GM21447 (cell line): ENCODE results near the gene ZNF84.

Experiments used
- ATAC-seq: cut with Tn5 transposase; IDR thresholded peaks from one replicate; pipeline ENCODE4 v1.9.1; 2021; ENCODE audit not compliant: unreplicated experiment

The ZNF84 gene

DNA sequence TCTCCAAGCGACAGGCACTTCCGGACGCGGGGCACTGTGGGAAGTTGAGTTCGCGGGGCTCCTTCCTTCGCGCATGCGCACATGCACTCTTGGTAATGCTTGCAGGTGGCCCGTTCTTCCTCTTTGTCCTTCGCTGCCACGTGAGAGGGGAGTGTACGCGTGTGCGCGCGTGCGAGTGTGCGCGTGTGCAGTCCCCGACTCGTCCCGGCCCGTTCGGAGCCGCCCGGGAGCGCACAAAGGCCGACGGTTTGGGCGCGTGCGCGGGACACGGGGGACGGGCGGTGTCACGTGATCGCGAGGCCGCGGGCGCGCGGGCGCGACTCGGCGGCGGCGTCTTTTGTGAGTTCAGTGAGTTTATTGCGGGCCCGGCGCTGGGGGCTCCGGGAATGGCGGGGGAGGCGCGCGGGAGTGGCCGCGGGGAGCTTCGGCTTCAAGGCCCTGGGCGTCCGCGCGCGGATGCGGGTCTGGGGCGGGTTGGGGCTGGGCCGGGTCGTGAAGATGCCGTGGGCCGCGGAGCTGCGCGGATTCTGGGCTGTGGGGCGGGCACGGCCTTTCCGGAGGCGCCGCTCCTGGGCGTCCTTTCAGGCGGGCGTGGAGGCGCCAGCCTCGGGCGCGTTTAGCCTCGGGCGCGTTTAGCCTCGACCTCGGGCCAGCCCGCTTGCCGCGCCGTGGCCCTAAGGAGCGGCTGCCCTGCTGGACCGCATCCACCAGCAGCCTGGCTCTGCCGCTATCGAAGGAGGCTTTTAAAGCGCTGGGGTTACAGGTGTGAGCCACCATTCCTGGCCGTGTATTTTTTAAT lies at the start of gene ZNF84:
ZNF84 (plus strand) TSS at position 303 of the 799 bp plus-strand sequence. CDS start 3,959 bp downstream, outside the sequence.
- ATAC-seq, result peak; percentile 91

DNA sequence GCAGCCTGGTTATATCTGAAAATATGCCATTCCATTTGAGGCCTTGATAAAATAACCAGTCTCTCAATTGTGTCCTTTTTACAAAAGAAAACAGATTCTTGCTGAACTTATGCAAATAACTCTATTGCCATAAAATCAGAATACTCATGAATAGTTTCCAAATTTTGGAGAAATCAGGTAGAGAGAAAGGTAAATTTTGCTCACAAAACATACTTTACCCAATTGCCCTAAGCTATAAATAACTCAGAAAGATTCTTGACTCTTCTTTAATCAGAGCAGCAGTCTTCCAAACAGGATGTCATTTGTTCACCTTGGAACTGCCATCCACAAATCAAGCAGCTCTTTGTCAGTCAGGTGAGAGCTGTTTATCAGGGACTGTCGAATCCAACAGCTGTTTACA lies 38.6 kb upstream of the ZNF84 start:
- no peak for ATAC-seq

- no peak for ATAC-seq
Measured at GRCh38 chr12:133010657-133011297, 26.5 kb upstream of the ZNF84 start.

DNA sequence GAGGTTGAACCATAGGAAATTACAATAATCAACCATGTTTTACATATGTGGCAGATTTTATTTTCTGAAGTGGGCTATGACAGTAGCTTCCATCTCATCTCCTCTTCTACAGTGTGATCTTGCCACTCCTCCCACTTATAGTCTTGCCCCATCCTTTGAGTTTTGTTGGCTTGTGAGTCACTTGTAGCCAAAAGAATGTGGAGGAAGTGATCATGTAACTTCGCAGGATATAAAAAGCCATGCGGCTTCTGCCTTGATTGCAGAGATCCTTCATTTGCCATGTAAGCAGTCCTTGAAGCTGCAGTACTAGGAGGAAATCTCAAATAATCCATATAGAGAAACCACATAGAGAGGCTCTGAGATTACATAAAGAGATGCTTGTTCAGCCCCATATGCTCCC lies 13.7 kb upstream of the ZNF84 start:
- no peak for ATAC-seq

DNA sequence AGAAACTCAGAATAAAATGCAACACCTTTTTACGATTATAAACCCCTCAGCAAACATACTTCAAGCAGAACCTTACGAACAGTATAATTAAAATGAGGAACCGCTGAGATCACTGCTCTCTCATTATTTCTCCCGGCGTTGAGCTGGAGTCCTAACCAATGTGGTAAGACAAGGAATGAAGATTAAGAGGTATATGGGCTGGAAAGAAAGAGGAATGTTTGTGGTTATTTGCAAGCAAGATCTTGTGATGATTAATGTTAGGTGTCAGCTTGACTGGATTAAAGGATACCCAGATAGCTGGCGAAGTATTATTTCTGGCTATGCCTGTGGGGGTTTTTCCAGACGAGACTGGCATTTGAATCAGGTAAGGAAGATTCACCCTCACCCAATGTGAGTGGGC lies 10.3 kb upstream of the ZNF84 start:
- ATAC-seq, result no peak

DNA sequence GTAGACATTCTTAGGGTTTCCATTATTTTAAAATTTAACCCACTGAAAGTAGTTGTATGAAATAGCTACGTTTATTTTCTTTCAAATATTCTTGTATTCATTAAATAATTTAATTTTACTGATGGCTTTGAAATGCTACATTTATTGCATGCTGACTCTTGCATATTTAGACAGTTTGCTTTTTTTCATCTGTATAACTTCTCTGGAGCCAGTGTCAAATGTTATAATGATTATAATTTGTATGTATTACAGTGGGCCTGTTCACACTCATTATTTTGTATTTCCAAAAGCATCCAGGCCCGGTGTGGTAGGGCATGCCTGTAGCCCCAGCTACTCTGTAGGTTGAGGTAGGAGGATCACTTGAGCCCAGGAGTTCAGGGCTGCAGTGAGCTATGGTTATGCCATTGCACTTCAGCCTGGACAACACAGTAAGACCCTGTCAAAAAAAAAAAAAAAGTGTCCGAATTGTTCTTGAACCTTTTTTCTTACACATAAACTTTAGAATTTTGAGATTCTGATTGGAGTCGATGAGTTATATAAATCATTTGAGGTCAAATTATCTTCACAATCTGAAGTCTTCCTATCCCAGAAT lies 905 bp downstream of the ZNF84 start:
- ATAC-seq, result no peak

- no peak for ATAC-seq
Measured at GRCh38 chr12:133046698-133047097, 9.4 kb downstream of the ZNF84 start.

- ATAC-seq, result no peak
Measured at GRCh38 chr12:133057446-133057845, 20.1 kb downstream of the ZNF84 start.

GRCh38 chr12:133058203-133059113 lies 21.1 kb downstream of the ZNF84 start:
- ATAC-seq, result no peak

DNA sequence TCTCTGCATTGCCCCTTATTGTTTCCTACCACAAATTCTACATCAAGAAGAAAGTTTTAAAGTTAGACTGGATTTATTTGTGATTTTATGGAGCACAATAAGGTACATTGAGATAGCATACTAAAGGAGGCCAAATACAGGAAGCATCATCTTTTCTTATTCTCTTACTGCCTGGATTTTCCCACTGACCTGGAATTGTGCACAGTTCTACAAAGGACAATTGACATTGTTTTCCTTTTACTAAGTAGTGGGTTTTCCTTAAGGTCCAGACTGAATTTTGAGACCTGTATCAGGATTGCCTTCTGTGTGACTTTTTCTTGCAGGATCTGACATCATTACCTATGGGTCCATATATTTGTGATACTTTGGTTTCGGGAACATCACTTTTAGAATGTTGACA lies 24.6 kb downstream of the ZNF84 start:
- ATAC-seq, result no peak

DNA sequence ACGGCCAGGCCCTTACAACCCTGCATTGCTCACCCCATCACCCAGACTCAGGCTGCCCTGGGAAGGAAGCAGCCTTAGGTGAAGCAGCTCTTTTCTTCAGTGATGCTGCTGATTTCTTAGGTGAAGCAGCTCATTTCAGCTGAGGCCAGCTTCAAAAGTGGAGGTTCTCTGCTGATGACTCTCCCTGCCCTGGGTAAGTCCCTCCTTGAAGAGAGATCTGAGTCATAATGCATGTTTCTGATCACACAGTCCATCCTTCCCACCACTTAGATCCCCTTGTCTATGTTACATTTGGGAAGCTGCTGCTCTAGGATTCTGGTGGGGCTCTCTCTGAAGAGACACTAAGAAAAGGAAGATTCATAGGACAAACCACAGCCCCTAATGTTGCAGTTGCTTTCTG lies 26.2 kb downstream of the ZNF84 start:
- ATAC-seq, result no peak

GRCh38 chr12:133073836-133074235 lies 36.5 kb downstream of the ZNF84 start:
- no peak for ATAC-seq

DNA sequence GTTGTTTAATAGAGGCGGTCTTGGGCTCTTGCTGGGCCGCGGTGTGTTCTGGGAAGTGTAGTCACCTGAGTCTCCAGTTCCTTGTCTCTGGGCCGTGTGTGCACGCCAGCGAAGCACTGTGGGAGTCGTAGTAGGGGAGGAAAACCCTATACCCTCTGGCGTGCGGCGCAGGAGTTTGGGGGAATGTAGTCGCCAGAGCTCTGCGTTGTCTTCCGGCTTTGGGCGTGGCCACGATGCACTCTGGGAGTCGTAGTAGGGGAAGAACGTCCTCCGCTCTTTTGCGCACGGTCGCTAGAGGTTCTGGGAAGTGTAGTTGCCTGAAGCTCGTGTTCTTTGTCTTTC lies 42.7 kb downstream of the ZNF84 start:
- ATAC-seq, result peak; percentile 84

GRCh38 chr12:133080368-133081158 lies 43.3 kb downstream of the ZNF84 start, which contains the start of gene ZNF140:
TSS of gene ZNF140 (plus strand) at chr12:133080923. CDS start at chr12:133081321, 398 bp downstream.
- peak; percentile 65 for ATAC-seq

- no peak for ATAC-seq
Measured at GRCh38 chr12:133081159-133081780, 44.0 kb downstream of the ZNF84 start.

- no peak for ATAC-seq
Measured at GRCh38 chr12:133083345-133083744, 46.0 kb downstream of the ZNF84 start.

GRCh38 chr12:133105620-133106019 lies 68.3 kb downstream of the ZNF84 start:
- no peak for ATAC-seq

DNA sequence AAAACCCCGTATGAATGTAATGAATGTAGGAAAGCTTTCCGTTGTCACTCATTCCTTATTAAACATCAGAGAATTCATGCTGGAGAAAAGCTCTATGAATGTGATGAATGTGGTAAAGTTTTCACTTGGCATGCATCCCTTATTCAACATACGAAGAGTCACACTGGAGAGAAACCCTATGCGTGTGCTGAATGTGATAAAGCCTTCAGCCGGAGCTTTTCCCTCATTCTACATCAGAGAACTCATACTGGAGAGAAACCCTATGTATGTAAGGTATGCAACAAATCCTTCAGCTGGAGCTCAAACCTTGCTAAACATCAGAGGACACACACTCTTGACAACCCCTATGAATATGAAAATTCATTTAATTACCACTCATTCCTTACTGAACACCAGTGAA lies 68.9 kb downstream of the ZNF84 start:
- ATAC-seq, result no peak

DNA sequence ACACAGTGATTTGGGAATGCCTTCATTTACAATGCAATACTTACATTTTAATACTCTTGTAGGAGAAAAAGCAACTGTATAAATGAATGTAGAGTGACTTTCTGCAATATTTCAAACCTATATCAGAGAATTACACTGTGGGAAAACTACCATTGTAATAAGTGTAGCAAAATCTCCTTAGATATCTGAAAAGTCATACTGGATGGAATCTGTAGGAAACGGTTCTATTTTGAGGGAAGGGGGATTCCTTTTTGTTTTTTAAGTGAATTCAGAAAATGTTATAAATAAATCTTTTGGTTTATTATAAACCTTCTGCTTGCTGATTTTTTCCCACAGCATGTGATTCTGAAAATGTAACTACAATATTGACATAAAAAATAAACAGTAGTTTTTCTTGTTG lies 69.8 kb downstream of the ZNF84 start:
- ATAC-seq, result no peak

GRCh38 chr12:133108150-133108549 lies 70.8 kb downstream of the ZNF84 start:
- no peak for ATAC-seq
